NCI-H1092 (cell line): ENCODE measurements around the gene VMA21.

Source experiments
- DNase-seq: peaks from one replicate; lab custom pipeline; 2025; lab: John Stamatoyannopoulos, UW

Gene VMA21

GRCh38 chrX:151396825-151397740 lies at the start of gene VMA21:
Gene VMA21 (plus strand): TSS chrX:151397206. CDS start chrX:151397309, 103 bp downstream.
- peak; percentile 87 for DNase-seq

GRCh38 chrX:151359341-151359740 lies 37.7 kb upstream of the VMA21 start:
- no peak for DNase-seq

GRCh38 chrX:151359931-151360871 lies 36.8 kb upstream of the VMA21 start:
- peak; percentile 55 for DNase-seq

GRCh38 chrX:151363316-151363715 lies 33.7 kb upstream of the VMA21 start:
- DNase-seq, result no peak

GRCh38 chrX:151365579-151365978 lies 31.4 kb upstream of the VMA21 start:
- no peak for DNase-seq

GRCh38 chrX:151370906-151371305 lies 26.1 kb upstream of the VMA21 start:
- DNase-seq, result no peak

GRCh38 chrX:151384807-151385206 lies 12.2 kb upstream of the VMA21 start:
- peak; percentile 88 for DNase-seq

- no peak for DNase-seq
Observed at GRCh38 chrX:151386838-151387459, 10.1 kb upstream of the VMA21 start.

- DNase-seq, result no peak
Observed at GRCh38 chrX:151391722-151392121, 5.3 kb upstream of the VMA21 start.

- peak; percentile 13 for DNase-seq
Observed at GRCh38 chrX:151393514-151393913, 3.5 kb upstream of the VMA21 start.

- DNase-seq, result peak; percentile 87
Observed at GRCh38 chrX:151396042-151396824, 773 bp upstream of the VMA21 start.

- no peak for DNase-seq
Observed at GRCh38 chrX:151397741-151398070, 700 bp downstream of the VMA21 start.

GRCh38 chrX:151398346-151398745 lies 1.3 kb downstream of the VMA21 start:
- DNase-seq, result no peak

- DNase-seq, result peak; percentile 79
Observed at GRCh38 chrX:151402719-151403390, 5.8 kb downstream of the VMA21 start.

GRCh38 chrX:151416579-151416978 lies 19.6 kb downstream of the VMA21 start:
- DNase-seq, result no peak

GRCh38 chrX:151419782-151420181 lies 22.8 kb downstream of the VMA21 start:
- DNase-seq, result no peak

- DNase-seq, result no peak
Observed at GRCh38 chrX:151424505-151424904, 27.5 kb downstream of the VMA21 start.

GRCh38 chrX:151448509-151448908 lies 51.5 kb downstream of the VMA21 start:
- no peak for DNase-seq

GRCh38 chrX:151458824-151459223 lies 61.8 kb downstream of the VMA21 start:
- DNase-seq, result no peak
